Neutrophil (primary cell): Measurements from ENCODE around the gene LRRC49.

ENCODE experiments used
- H3K27ac ChIP-seq: fragments of 200-600 bp; sonication (generic); 2 replicates; pipeline ENCODE4 v1.5.1; 2016; ENCODE audit warnings: mild to moderate bottlenecking, moderate library complexity
- H3K27me3 ChIP-seq: fragments of 200-600 bp; sonication (generic); 2 replicates; pipeline ENCODE4 v1.6.0; 2016; ENCODE audit warnings: mild to moderate bottlenecking
- H3K36me3 ChIP-seq: fragments of 200-600 bp; sonication (generic); 2 replicates; pipeline ENCODE4 v1.5.1; 2017
- H3K4me1 ChIP-seq, 2 experiments: fragments of 200-600 bp in 1 of 2; sonication (generic) in 1 of 2; 1 replicate in 1 of 2; 2 replicates in 1 of 2; pipeline versions ENCODE4 v1.5.1 to v1.6.1; 2013 to 2016; ENCODE audit warnings: low read depth in 1 of 2, low read length in 1 of 2, mild to moderate bottlenecking in 1 of 2, moderate library complexity in 1 of 2; ENCODE audit not compliant: control insufficient read depth in 1 of 2, insufficient read depth in 1 of 2
- H3K4me3 ChIP-seq, 2 experiments: fragments of 200-600 bp in 1 of 2; sonication (generic) in 1 of 2; 1 replicate in 1 of 2; 2 replicates in 1 of 2; pipeline ENCODE4 v1.5.1; 2013 to 2016; ENCODE audit warnings: low read depth in 1 of 2, low read length in 1 of 2, mild to moderate bottlenecking in 1 of 2, moderate library complexity in 1 of 2
- H3K9me3 ChIP-seq: fragments of 200-600 bp; sonication (generic); 2 replicates; pipeline ENCODE4 v1.5.1; 2016
- TF ChIP-seq, protein P1 (sequence below): fragments of 200-600 bp; sonication (generic); IDR thresholded peaks from 2 replicates; pipeline ENCODE4 v1.5.1; 2016; ENCODE audit warnings: antibody characterized with exemption

Gene LRRC49

DNA sequence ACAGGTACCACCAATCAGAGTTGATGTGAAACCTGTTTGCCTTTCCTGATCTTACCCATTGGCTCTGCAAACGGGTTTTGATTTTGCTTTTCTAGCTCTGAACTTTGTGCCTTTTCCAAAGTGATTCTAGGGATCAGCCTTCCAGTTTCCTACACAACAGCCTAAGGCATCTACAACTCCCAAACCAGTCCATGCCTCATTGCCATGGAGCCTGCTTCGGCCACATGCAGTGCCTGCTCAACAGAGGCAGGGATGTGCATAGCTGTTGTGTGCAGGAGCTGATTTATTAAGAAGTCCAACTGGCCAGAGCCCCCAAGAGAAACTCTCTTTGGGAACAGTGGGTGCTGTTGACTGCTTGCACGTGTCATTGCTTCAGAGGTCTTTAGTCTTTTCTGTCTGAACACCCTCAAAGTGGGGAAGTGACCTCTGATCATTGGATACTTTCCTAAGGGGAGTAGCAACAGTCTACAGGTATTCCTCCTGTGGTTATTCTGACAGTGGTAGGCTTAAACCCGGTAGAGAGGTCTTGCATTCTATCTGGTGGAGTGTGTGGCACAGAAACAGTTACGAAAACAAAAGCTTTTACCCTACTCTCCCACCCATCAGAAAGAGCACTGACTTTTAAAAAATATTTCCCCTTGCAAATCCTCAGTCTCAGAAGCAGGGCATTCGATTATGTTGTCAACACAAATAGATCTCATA lies 186.0 kb downstream of the LRRC49 start:
- Histone ChIP-seq H3K27ac (no peak overlapping the region), H3K36me3 (no peaks in the 10 kb centered on the region), H3K4me3 (no peak overlapping the region), H3K27me3 (peaks cover 5% of the 10 kb centered on the region), H3K4me1 (no peaks in the 10 kb centered on the region), H3K9me3 (no peaks in the 10 kb centered on the region)
- TF ChIP-seq, protein P1, sequence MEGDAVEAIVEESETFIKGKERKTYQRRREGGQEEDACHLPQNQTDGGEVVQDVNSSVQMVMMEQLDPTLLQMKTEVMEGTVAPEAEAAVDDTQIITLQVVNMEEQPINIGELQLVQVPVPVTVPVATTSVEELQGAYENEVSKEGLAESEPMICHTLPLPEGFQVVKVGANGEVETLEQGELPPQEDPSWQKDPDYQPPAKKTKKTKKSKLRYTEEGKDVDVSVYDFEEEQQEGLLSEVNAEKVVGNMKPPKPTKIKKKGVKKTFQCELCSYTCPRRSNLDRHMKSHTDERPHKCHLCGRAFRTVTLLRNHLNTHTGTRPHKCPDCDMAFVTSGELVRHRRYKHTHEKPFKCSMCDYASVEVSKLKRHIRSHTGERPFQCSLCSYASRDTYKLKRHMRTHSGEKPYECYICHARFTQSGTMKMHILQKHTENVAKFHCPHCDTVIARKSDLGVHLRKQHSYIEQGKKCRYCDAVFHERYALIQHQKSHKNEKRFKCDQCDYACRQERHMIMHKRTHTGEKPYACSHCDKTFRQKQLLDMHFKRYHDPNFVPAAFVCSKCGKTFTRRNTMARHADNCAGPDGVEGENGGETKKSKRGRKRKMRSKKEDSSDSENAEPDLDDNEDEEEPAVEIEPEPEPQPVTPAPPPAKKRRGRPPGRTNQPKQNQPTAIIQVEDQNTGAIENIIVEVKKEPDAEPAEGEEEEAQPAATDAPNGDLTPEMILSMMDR, result no peak

DNA sequence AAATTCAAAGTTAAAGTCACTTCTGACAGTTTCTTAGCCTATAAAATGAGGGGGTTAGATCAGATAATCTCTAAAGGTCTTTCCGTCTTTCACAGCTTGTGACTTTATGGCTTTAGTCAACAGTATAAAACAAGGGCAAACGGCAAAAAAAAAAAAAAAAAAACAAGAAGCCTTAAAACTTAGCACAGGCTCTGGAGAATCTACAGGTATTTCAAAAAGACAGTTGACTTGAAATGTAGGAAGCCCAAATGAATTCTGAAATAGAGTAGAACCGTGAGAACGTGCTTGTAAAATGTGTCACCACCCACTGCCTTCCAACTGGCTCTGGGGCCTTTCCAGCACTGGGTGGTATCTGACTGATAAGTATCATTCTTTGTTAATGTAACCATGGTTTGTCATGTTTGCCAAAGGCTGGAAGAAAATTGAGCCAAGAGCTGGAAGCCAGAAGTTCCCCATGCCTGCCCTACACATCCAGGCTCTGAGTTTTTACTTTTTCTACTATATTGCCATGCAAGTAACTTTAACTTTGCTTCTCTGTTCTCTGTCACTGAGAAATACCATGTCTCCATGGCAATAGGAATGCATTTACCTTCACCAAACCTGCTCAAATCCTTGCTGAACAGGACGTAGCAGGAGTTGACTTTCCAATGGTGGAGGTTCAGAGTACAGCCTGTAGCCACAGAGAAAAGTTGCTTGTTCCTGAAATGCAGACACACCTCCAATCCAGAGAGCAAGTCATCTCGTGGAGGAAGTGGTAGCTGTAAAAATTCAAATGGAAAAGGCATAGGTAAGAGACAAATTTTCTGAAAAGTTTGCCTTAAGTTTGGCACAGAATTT lies 186.8 kb downstream of the LRRC49 start:
- H3K27ac ChIP-seq, result no peak overlapping the region
- TF ChIP-seq, protein P1, result no peak
- H3K9me3 ChIP-seq, result no peaks in the 10 kb centered on the region
- no peaks in the 10 kb centered on the region for H3K4me1 ChIP-seq
- no peaks in the 10 kb centered on the region for H3K27me3 ChIP-seq
- no peaks in the 10 kb centered on the region for H3K36me3 ChIP-seq
- no peak overlapping the region for H3K4me3 ChIP-seq

DNA sequence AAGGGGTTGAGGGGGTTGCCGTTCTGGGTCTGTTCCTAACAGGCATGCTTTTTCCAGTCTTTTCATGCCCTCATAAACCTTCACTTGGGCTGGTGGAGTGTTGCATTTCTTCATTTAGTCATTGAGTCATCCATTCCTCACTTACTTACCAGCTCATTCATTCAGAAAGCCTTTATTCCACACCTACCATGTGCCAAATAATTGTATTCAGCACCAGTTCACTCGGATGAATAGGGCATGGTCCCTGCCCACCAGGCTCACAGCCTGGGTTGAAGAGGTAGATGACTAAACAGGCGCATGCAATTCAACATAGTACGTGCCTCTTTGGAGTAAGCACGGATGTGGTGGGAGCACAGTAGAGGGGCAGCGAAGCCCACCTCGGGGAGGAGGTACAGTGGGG lies 187.5 kb downstream of the LRRC49 start:
- TF ChIP-seq, protein P1, result no peak

DNA sequence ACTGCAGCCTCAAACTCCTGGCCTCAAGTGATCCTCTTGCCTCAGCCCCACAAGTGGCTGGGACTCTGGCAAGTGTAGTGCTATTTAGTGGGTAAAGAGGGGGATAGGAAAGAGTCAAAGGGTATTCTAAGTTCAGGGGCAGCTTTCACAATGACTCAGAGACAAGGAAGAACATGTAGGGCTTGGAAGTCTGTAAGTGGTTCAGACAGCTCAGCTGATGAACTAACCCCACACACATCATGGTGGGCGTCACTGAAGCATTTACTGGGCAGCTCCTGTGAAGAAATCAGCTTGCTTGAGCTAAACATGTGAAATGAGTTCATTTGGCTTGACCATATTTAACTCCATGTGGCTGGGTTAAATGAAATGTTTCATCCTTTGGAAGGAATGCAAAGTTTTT lies 188.1 kb downstream of the LRRC49 start:
- Histone ChIP-seq H3K27ac (no peak overlapping the region), H3K36me3 (no peaks in the 10 kb centered on the region), H3K9me3 (no peaks in the 10 kb centered on the region), H3K4me1 (no peaks in the 10 kb centered on the region), H3K27me3 (peaks cover 12% of the 10 kb centered on the region), H3K4me3 (no peak overlapping the region)
- TF ChIP-seq, protein P1, result no peak

More for the DNA sequence above, 187.5 kb downstream of the LRRC49 start:
- Histone ChIP-seq H3K9me3 (no peaks in the 10 kb centered on the region), H3K4me1 (no peaks in the 10 kb centered on the region), H3K27me3 (peaks cover 7% of the 10 kb centered on the region), H3K36me3 (no peaks in the 10 kb centered on the region), H3K4me3 (no peak overlapping the region), H3K27ac (no peak overlapping the region)

DNA sequence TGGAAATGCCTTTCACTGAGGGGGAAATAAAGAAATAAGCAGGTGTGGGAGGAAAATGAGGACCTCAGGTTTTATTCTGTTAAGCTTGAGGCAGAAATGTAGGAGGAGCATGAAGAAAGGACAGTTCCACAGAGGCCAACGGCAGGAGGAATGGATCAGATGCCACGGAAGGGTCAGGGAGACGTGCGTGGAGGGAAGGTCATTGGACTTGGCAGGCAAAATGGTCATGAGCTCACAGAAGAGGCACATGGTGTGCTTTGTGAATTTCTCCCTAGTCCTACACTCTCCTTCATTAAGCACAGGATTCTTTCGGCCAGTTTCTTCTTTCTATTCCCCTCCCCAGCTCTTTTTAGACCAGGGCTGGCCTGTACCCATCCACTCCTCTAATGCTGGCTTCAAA lies 190.2 kb downstream of the LRRC49 start:
- no peaks in the 10 kb centered on the region for H3K36me3 ChIP-seq
- H3K27ac ChIP-seq, result no peak overlapping the region
- H3K4me1 ChIP-seq, result no peaks in the 10 kb centered on the region
- H3K27me3 ChIP-seq, result peaks cover 20% of the 10 kb centered on the region
- TF ChIP-seq, protein P1, result no peak
- no peak overlapping the region for H3K4me3 ChIP-seq
- no peaks in the 10 kb centered on the region for H3K9me3 ChIP-seq
